ENCODE data around the gene OR4D1.

DNA sequence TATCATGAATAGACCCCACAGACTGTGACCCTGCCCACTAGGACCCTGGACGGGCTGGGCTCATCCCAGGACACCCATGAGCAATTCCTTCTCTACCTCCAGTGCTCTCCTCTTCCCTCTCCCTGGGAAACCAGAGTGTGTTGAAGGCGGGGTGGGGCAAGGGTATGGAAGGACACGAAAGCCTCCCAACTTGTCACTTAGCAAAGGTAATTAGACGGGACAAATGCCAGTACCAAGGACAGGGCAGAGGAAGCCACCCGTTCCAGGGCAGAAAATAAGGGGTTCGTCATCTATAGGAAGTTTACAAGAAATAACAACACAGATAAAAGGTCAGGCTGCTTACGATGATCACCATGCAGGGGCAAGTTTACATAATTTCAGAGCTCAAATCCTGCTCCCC, 39.5 kb downstream of the OR4D1 start:
- TF ChIP-seq, protein P1, sequence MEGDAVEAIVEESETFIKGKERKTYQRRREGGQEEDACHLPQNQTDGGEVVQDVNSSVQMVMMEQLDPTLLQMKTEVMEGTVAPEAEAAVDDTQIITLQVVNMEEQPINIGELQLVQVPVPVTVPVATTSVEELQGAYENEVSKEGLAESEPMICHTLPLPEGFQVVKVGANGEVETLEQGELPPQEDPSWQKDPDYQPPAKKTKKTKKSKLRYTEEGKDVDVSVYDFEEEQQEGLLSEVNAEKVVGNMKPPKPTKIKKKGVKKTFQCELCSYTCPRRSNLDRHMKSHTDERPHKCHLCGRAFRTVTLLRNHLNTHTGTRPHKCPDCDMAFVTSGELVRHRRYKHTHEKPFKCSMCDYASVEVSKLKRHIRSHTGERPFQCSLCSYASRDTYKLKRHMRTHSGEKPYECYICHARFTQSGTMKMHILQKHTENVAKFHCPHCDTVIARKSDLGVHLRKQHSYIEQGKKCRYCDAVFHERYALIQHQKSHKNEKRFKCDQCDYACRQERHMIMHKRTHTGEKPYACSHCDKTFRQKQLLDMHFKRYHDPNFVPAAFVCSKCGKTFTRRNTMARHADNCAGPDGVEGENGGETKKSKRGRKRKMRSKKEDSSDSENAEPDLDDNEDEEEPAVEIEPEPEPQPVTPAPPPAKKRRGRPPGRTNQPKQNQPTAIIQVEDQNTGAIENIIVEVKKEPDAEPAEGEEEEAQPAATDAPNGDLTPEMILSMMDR (IDR thresholded peaks at IDR 0.05) = no peak
- no peak for TF ChIP-seq POLR2A (IDR thresholded peaks at IDR 0.05)
- TF ChIP-seq POLR2AphosphoS5 (IDR thresholded peaks at IDR 0.05) = no peak

Measured in prostate gland (tissue), 2 donors.